SK-N-SH (cell line): ENCODE measurements around the gene KIF16B.

Experiments
- EP300 ChIP-seq, 2 experiments: IDR thresholded peaks; 2 replicates each; pipeline versions ENCODE4 v1.4.0 to v1.6.1; 2012; ENCODE audit warnings: borderline replicate concordance in 1 of 2, low read depth in 1 of 2, low read length in 1 of 2
- JUND ChIP-seq: IDR thresholded peaks from 2 replicates; pipeline ENCODE4 v1.4.0; 2012
- NRF1 ChIP-seq: IDR thresholded peaks from 2 replicates; pipeline ENCODE4 v1.6.1; 2012; ENCODE audit warnings: low read depth, mild to moderate bottlenecking, low read length
- POLR2AphosphoS5 ChIP-seq: IDR thresholded peaks from 2 replicates; pipeline ENCODE4 v1.6.1; 2012; ENCODE audit warnings: low read depth, low read length
- SIN3A ChIP-seq: IDR thresholded peaks from 2 replicates; pipeline ENCODE4 v1.6.1; 2012; ENCODE audit warnings: low read depth, mild to moderate bottlenecking, low read length, moderate library complexity, borderline replicate concordance
- SMC3 ChIP-seq: IDR thresholded peaks from 2 replicates; pipeline ENCODE4 v1.6.1; 2012; ENCODE audit warnings: low read depth, low read length, improper control_type of control experiment
- TF ChIP-seq, protein P1 (sequence below): fragments of 200-600 bp; sonication (generic); IDR thresholded peaks from 2 replicates; pipeline ENCODE4 v1.6.1; 2017; ENCODE audit warnings: antibody characterized with exemption, mild to moderate bottlenecking, moderate library complexity

DNA sequence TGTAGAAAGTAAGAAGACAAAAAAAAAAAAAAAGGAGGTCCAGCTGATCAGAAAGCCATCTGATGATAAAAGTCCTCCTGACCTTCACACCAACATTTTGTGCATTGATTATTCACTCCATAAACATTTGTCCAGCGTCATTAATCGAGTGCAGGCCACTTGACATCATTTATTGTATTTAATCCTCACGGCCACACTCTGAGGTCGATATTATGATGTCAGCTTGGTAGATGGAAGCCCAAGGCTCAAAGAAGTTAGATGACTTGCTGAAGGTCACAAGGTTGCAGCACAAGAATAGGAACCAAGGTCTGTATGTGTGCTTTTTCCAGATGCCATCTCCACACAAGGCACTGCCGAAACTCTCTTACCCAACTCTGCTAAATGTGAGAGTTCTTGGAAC is 328.4 kb downstream of the KIF16B start:
- TF ChIP-seq POLR2AphosphoS5, result no peak
- TF ChIP-seq, protein P1, sequence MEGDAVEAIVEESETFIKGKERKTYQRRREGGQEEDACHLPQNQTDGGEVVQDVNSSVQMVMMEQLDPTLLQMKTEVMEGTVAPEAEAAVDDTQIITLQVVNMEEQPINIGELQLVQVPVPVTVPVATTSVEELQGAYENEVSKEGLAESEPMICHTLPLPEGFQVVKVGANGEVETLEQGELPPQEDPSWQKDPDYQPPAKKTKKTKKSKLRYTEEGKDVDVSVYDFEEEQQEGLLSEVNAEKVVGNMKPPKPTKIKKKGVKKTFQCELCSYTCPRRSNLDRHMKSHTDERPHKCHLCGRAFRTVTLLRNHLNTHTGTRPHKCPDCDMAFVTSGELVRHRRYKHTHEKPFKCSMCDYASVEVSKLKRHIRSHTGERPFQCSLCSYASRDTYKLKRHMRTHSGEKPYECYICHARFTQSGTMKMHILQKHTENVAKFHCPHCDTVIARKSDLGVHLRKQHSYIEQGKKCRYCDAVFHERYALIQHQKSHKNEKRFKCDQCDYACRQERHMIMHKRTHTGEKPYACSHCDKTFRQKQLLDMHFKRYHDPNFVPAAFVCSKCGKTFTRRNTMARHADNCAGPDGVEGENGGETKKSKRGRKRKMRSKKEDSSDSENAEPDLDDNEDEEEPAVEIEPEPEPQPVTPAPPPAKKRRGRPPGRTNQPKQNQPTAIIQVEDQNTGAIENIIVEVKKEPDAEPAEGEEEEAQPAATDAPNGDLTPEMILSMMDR, result no peak
- TF ChIP-seq JUND, result no peak
- TF ChIP-seq EP300 (IDR thresholded peaks at IDR 0.05; ENCODE audit: borderline replicate concordance in 1 of 2, low read depth in 1 of 2, low read length in 1 of 2), result no peak
- no peak for TF ChIP-seq NRF1
- TF ChIP-seq SMC3, result no peak
- TF ChIP-seq SIN3A, result no peak
